GM12878 (cell line): ENCODE measurements around the gene KRTAP4-8. TPM values are rescaled to one million over a fixed set of nuclear protein-coding genes. Genes with fewer than 3 reads are reported as not detected.

Experiments
- ATAC-seq: fragments of 200-7000 bp; cut with Tn5 transposase; 3 replicates; pipeline ENCODE4 v1.9.1; 2020; ENCODE audit warnings: mild to moderate bottlenecking, moderate library complexity
- BruUV-seq: library from RNA; stranded (reverse); fragments of 400-500 nt; replicated peaks from 2 replicates; lab custom pipeline; 2021; lab: Mats Ljungman, UMichigan
- CTCF ChIA-PET: fragments of 300-600 bp; sonication (Branson Sonifier 250); formaldehyde crosslinking; extraction: SDS; loops from one replicate; lab custom pipeline; 2021; ENCODE audit warnings: inconsistent platforms; lab: Yijun Ruan, JAX
- POLR2A ChIA-PET: fragments of 350-600 bp; formaldehyde crosslinking; extraction: SDS; loops from one replicate; lab custom pipeline; 2021; ENCODE audit warnings: inconsistent platforms; lab: Charles Lee
- RAD21 ChIA-PET: fragments of 300-600 bp; sonication (Branson Sonifier 250); formaldehyde crosslinking; loops from one replicate; lab custom pipeline; 2023; ENCODE audit warnings: antibody characterized with exemption; ENCODE audit not compliant: unreplicated experiment; lab: Charles Lee
- SMC1A ChIA-PET: fragments of 300-600 bp; sonication (Branson Sonifier 250); formaldehyde crosslinking; loops from one replicate; lab custom pipeline; 2023; ENCODE audit not compliant: unreplicated experiment, uncharacterized antibody; lab: Charles Lee
- DNase-seq: peaks from one replicate; pipeline ENCODE4 v3.0.0-alpha.2; 2011; ENCODE audit warnings: low read depth, low spot score
- FAIRE-seq: peaks from 3 replicates; lab custom pipeline; 2011; peaks lifted over from hg19 to GRCh38; lab: Jason Lieb, UNC
- H2AFZ ChIP-seq: 2 replicates; pipeline ENCODE4 v1.6.0; 2011; ENCODE audit warnings: low read depth, low read length, control low read depth; ENCODE audit not compliant: control insufficient read depth
- H3K27ac ChIP-seq: 2 replicates; pipeline ENCODE4 v1.5.1; 2011; ENCODE audit warnings: control low read depth; ENCODE audit not compliant: control insufficient read depth, insufficient read depth
- H3K27me3 ChIP-seq, 2 experiments: replicated peaks in 1 of 2; 2 replicates each; pipeline versions ENCODE4 v1.6.0 to v1.6.1; 2011; ENCODE audit warnings: low read length in 1 of 2; ENCODE audit not compliant: control insufficient read depth in 2 of 2, insufficient read depth in 2 of 2
- H3K36me3 ChIP-seq, 2 experiments: 2 replicates each; pipeline ENCODE4 v1.5.1; 2011; ENCODE audit warnings: low read length in 1 of 2; ENCODE audit not compliant: control insufficient read depth in 2 of 2, insufficient read depth in 2 of 2
- H3K4me1 ChIP-seq: 2 replicates; pipeline ENCODE4 v1.6.1; 2011; ENCODE audit warnings: mild to moderate bottlenecking, low read length, moderate library complexity, mixed read lengths; ENCODE audit not compliant: control insufficient read depth, insufficient read depth
- H3K4me2 ChIP-seq: 2 replicates; pipeline ENCODE4 v1.6.0; 2011; ENCODE audit warnings: control low read depth; ENCODE audit not compliant: control insufficient read depth, insufficient read depth
- H3K4me3 ChIP-seq: fragments of 200-600 bp; sonication (generic); 2 replicates; pipeline ENCODE4 v1.5.1; 2016
- H3K79me2 ChIP-seq: 2 replicates; pipeline ENCODE4 v1.6.0; 2011; ENCODE audit warnings: low read length; ENCODE audit not compliant: control insufficient read depth, insufficient read depth
- H3K9ac ChIP-seq: 2 replicates; pipeline ENCODE4 v1.8.0; 2011; ENCODE audit warnings: low read length, control low read depth, mixed read lengths; ENCODE audit not compliant: control insufficient read depth, insufficient read depth
- H3K9me3 ChIP-seq: replicated peaks from 3 replicates; pipeline ENCODE4 v1.5.1; 2011; ENCODE audit warnings: mild to moderate bottlenecking, low read length; ENCODE audit not compliant: control insufficient read depth, insufficient read depth
- H4K20me1 ChIP-seq: 2 replicates; pipeline ENCODE4 v1.6.0; 2011; ENCODE audit not compliant: control insufficient read depth, insufficient read depth
- BMI1 ChIP-seq: fragments of 450-650 bp; IDR thresholded peaks from 2 replicates; pipeline ENCODE4 v1.6.1; 2016; ENCODE audit warnings: mild to moderate bottlenecking, moderate library complexity, borderline replicate concordance
- CHD1 ChIP-seq: IDR thresholded peaks from 2 replicates; pipeline ENCODE4 v1.6.1; 2012; ENCODE audit warnings: low read depth, low read length, improper control_type of control experiment
- CHD4 ChIP-seq: fragments of 200-600 bp; sonication (generic); IDR thresholded peaks from 2 replicates; pipeline ENCODE4 v1.6.1; 2016; ENCODE audit warnings: mild to moderate bottlenecking
- E2F8 ChIP-seq: fragments of 450-650 bp; IDR thresholded peaks from 2 replicates; pipeline ENCODE4 v1.6.1; 2018; ENCODE audit warnings: mild to moderate bottlenecking, low read depth, moderate library complexity; ENCODE audit not compliant: partially characterized antibody
- ESRRA ChIP-seq: IDR thresholded peaks from 2 replicates; pipeline ENCODE4 v1.6.1; 2012; ENCODE audit warnings: mild to moderate bottlenecking, low read length, improper control_type of control experiment
- MTA2 ChIP-seq: fragments of 450-650 bp; IDR thresholded peaks from 2 replicates; pipeline ENCODE4 v1.6.1; 2016; ENCODE audit warnings: low read depth, mild to moderate bottlenecking, moderate library complexity
- NFIC ChIP-seq: IDR thresholded peaks from 2 replicates; pipeline ENCODE4 v1.6.1; 2012; ENCODE audit warnings: low read depth, mild to moderate bottlenecking, inconsistent platforms, low read length, moderate library complexity
- POLR2AphosphoS2 ChIP-seq: IDR thresholded peaks from 2 replicates; pipeline ENCODE4 v1.6.1; 2011; ENCODE audit warnings: low read depth, mild to moderate bottlenecking, low read length, improper control_type of control experiment, moderate library complexity
- RCOR1 ChIP-seq: conservative IDR thresholded peaks from 2 replicates; pipeline ENCODE4 v1.6.1; 2012; ENCODE audit warnings: low read depth, low read length, improper control_type of control experiment
- SMAD5 ChIP-seq: IDR thresholded peaks from 2 replicates; pipeline ENCODE4 v1.6.1; 2016; ENCODE audit warnings: antibody characterized with exemption, low read depth
- SMC3 ChIP-seq: IDR thresholded peaks from 2 replicates; pipeline ENCODE4 v1.6.1; 2011; ENCODE audit warnings: low read length, improper control_type of control experiment, borderline replicate concordance
- STAT1 ChIP-seq: fragments of 450-650 bp; conservative IDR thresholded peaks from 2 replicates; pipeline ENCODE4 v1.6.1; 2014; ENCODE audit warnings: antibody characterized with exemption, mild to moderate bottlenecking
- SUZ12 ChIP-seq: fragments of 200-600 bp; sonication (generic); IDR thresholded peaks from one replicate; pipeline ENCODE4 v1.6.1; 2018; ENCODE audit warnings: antibody characterized with exemption, mild to moderate bottlenecking; ENCODE audit not compliant: unreplicated experiment
- TCF7 ChIP-seq: IDR thresholded peaks from 2 replicates; pipeline ENCODE4 v1.6.1; 2014; ENCODE audit warnings: antibody characterized with exemption, borderline replicate concordance
- ZNF384 ChIP-seq: IDR thresholded peaks from 2 replicates; pipeline ENCODE4 v1.6.1; 2012; ENCODE audit warnings: low read depth, mild to moderate bottlenecking, low read length, improper control_type of control experiment, borderline replicate concordance
- WGBS: methylation state at CpG from one replicate; pipeline ENCODE4 v1.1.6; 2016; ENCODE audit warnings: low lambda C conversion rate; ENCODE audit not compliant: insufficient replicate concordance, insufficient coverage; ENCODE audit errors: missing lambda C conversion rate; 5-methylcytosine and 5-hydroxymethylcytosine counted together
- in situ Hi-C: fragments of 300-500 bp; cut with MboI; formaldehyde crosslinking; loops from 9 replicates; pipeline ENCODE4 v1.14.3; 2018; ENCODE audit warnings: mixed read lengths
- intact Hi-C: fragments of 100-400 bp; cut with micrococcal nuclease; formaldehyde crosslinking; loops from one replicate; pipeline ENCODE4 v1.14.2; 2022; ENCODE audit not compliant: unreplicated experiment
- polyA plus RNA-seq, 11 experiments: library from polyadenylated mRNA; depleted of rRNA in 4 of 11; unstranded in 6 of 11; stranded (reverse) in 5 of 11; fragments of >200 nt; fragmentation: Nextera tagmentation in 4 of 11; fragmentation: Illumina TruSeq in 1 of 11; extraction: Ambion mirVana in 4 of 11; extraction: Trizol in 1 of 11; gene quantifications; 1 replicate in 1 of 11; 2 replicates in 10 of 11; pipeline versions ENCODE4 v1.2.1 to v1.2.3, GENCODE V29; 2011 to 2016; ENCODE audit warnings: inconsistent platforms in 2 of 11, missing spikeins in 2 of 11, low read depth in 1 of 11
- total RNA-seq, 4 experiments: library from RNA; depleted of rRNA in 3 of 4; stranded (reverse); fragments of >200 nt in 3 of 4; fragmentation: Illumina TruSeq in 1 of 4; extraction: Trizol in 1 of 4; gene quantifications; 2 replicates each; pipeline versions ENCODE4 v1.2.1 to v1.2.3, GENCODE V29; 2013 to 2021
- TF ChIP-seq, protein P1 (sequence below): fragments of 450-650 bp; IDR thresholded peaks from 2 replicates; pipeline ENCODE4 v1.6.1; 2016; ENCODE audit warnings: mild to moderate bottlenecking
- TF ChIP-seq, protein P2 (sequence below): fragments of 450-650 bp; IDR thresholded peaks from 2 replicates; pipeline ENCODE4 v1.6.1; 2017; ENCODE audit warnings: antibody characterized with exemption, mild to moderate bottlenecking, moderate library complexity

The KRTAP4-8 gene
- total and polyA plus RNA-seq, 10 of the 15 experiments (the other 5 are each of a cell fraction or from before 2014, with no cell fraction given), result not detected

DNA sequence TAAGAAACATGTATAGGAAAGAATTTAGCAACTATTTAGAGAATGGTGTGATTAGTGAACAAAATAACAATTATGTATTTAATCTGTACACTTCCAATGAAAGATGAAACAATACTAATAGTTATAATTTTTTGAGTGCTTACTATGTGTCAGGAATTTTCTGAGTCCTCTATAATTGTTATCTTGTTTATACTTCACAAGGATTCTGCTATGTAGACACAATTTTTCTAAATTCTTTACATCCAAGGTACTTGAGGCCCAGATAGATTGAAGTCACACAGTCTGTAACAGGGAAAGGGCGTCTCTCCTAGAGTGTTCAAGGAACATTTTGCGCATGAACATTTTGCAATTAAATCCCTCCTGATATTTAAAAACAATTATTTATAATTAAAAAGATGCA, 27.1 kb upstream of the KRTAP4-8 start:
- H3K27me3 ChIP-seq, result no peaks in the 10 kb centered on the region
- POLR2A ChIA-PET, result no interaction called here
- TF ChIP-seq CHD4 (no peak), E2F8 (no peak), SMAD5 (no peak), MTA2 (no peak), NFIC (no peak), STAT1 (no peak), CHD1 (no peak), ZNF384 (no peak), SMC3 (no peak), RCOR1 (no peak), POLR2AphosphoS2 (no peak), BMI1 (no peak), ESRRA (no peak), TCF7 (no peak), SUZ12 (no peak)
- TF ChIP-seq, protein P1, sequence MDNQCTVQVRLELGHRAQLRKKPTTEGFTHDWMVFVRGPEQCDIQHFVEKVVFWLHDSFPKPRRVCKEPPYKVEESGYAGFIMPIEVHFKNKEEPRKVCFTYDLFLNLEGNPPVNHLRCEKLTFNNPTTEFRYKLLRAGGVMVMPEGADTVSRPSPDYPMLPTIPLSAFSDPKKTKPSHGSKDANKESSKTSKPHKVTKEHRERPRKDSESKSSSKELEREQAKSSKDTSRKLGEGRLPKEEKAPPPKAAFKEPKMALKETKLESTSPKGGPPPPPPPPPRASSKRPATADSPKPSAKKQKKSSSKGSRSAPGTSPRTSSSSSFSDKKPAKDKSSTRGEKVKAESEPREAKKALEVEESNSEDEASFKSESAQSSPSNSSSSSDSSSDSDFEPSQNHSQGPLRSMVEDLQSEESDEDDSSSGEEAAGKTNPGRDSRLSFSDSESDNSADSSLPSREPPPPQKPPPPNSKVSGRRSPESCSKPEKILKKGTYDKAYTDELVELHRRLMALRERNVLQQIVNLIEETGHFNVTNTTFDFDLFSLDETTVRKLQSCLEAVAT, result no peak
- TF ChIP-seq, protein P2, sequence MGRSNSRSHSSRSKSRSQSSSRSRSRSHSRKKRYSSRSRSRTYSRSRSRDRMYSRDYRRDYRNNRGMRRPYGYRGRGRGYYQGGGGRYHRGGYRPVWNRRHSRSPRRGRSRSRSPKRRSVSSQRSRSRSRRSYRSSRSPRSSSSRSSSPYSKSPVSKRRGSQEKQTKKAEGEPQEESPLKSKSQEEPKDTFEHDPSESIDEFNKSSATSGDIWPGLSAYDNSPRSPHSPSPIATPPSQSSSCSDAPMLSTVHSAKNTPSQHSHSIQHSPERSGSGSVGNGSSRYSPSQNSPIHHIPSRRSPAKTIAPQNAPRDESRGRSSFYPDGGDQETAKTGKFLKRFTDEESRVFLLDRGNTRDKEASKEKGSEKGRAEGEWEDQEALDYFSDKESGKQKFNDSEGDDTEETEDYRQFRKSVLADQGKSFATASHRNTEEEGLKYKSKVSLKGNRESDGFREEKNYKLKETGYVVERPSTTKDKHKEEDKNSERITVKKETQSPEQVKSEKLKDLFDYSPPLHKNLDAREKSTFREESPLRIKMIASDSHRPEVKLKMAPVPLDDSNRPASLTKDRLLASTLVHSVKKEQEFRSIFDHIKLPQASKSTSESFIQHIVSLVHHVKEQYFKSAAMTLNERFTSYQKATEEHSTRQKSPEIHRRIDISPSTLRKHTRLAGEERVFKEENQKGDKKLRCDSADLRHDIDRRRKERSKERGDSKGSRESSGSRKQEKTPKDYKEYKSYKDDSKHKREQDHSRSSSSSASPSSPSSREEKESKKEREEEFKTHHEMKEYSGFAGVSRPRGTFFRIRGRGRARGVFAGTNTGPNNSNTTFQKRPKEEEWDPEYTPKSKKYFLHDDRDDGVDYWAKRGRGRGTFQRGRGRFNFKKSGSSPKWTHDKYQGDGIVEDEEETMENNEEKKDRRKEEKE, result no peak
- FAIRE-seq (no peak), ATAC-seq (no peak), DNase-seq (no peak)
- H4K20me1 ChIP-seq, result no peaks in the 10 kb centered on the region
- in situ Hi-C loops (no loop called here), intact Hi-C loops (no loop called here)
- no peak overlapping the region for H3K27ac ChIP-seq
- WGBS, result 50% methylated on average over 2 of the region's 2 CpGs
- no peak overlapping the region for H2AFZ ChIP-seq
- SMC1A ChIA-PET, result no interaction called here
- H3K4me2 ChIP-seq, result no peak overlapping the region
- RAD21 ChIA-PET, result no interaction called here
- no peaks in the 10 kb centered on the region for H3K36me3 ChIP-seq
- no peaks in the 10 kb centered on the region for H3K79me2 ChIP-seq
- no peaks in the 10 kb centered on the region for H3K4me1 ChIP-seq
- H3K9ac ChIP-seq, result no peak overlapping the region
- H3K9me3 ChIP-seq, result no peaks in the 10 kb centered on the region
- H3K4me3 ChIP-seq, result no peak overlapping the region
- CTCF ChIA-PET, result no interaction called here
- BruUV-seq, result no TSS peak
